MM.1S (cell line): ENCODE data around the gene GSAP.

Source experiments
- DNase-seq: peaks from one replicate; pipeline ENCODE4 v3.0.0-alpha.2; 2015
- H2AFZ ChIP-seq: fragments of 300-600 bp; sonication (generic); 2 replicates; pipeline ENCODE4 v1.6.0; 2016; ENCODE audit warnings: antibody characterized with exemption, low read length
- H3F3A ChIP-seq: fragments of 300-600 bp; sonication (generic); 2 replicates; pipeline ENCODE4 v1.6.1; 2016; ENCODE audit warnings: mild to moderate bottlenecking, antibody characterized with exemption, low read length, moderate library complexity, mixed read lengths; ENCODE audit not compliant: insufficient read depth
- H3K27ac ChIP-seq: fragments of 300-600 bp; sonication (generic); 2 replicates; pipeline ENCODE4 v1.5.1; 2016; ENCODE audit warnings: mild to moderate bottlenecking, low read length
- H3K27me3 ChIP-seq: fragments of 300-600 bp; sonication (generic); replicated peaks from 2 replicates; pipeline ENCODE4 v1.6.0; 2016; ENCODE audit warnings: low read length; ENCODE audit not compliant: insufficient read depth
- H3K36me3 ChIP-seq: fragments of 300-600 bp; sonication (generic); replicated peaks from 2 replicates; pipeline ENCODE4 v1.6.1; 2016; ENCODE audit warnings: mild to moderate bottlenecking, low read length, mixed read lengths; ENCODE audit not compliant: insufficient read depth
- H3K4me1 ChIP-seq: fragments of 300-600 bp; sonication (generic); 2 replicates; pipeline ENCODE4 v1.6.1; 2016; ENCODE audit warnings: low read length, mixed read lengths
- H3K4me2 ChIP-seq: fragments of 300-600 bp; sonication (generic); 2 replicates; pipeline ENCODE4 v1.6.0; 2016; ENCODE audit warnings: low read depth, low read length
- H3K4me3 ChIP-seq: fragments of 300-600 bp; sonication (generic); 2 replicates; pipeline ENCODE4 v1.5.1; 2016; ENCODE audit warnings: low read length, mixed read lengths
- H3K79me2 ChIP-seq: fragments of 300-600 bp; sonication (generic); 2 replicates; pipeline ENCODE4 v1.6.1; 2016; ENCODE audit warnings: mixed run types, low read length, mixed read lengths
- H3K9ac ChIP-seq: fragments of 300-600 bp; sonication (generic); 2 replicates; pipeline ENCODE4 v1.6.1; 2016; ENCODE audit warnings: low read length, mixed read lengths
- H3K9me2 ChIP-seq: fragments of 300-600 bp; sonication (generic); replicated peaks from 2 replicates; pipeline ENCODE4 v1.6.1; 2016; ENCODE audit warnings: mild to moderate bottlenecking, low read length, mixed read lengths; ENCODE audit not compliant: insufficient read depth
- H3K9me3 ChIP-seq: fragments of 300-600 bp; sonication (generic); replicated peaks from 2 replicates; pipeline ENCODE4 v1.6.1; 2016; ENCODE audit warnings: mild to moderate bottlenecking, low read length, mixed read lengths; ENCODE audit not compliant: insufficient read depth
- H4K20me1 ChIP-seq: fragments of 300-600 bp; sonication (generic); 2 replicates; pipeline ENCODE4 v1.6.1; 2016; ENCODE audit warnings: mild to moderate bottlenecking, low read length, moderate library complexity, mixed read lengths; ENCODE audit not compliant: insufficient read depth
- EZH2 ChIP-seq: fragments of 300-600 bp; sonication (generic); optimal IDR thresholded peaks from 2 replicates; pipeline ENCODE3; 2017; ENCODE audit warnings: low read depth, mild to moderate bottlenecking, antibody characterized with exemption, low read length, mixed read lengths
- EZH2phosphoT487 ChIP-seq: fragments of 300-600 bp; sonication (generic); IDR thresholded peaks from 2 replicates; pipeline ENCODE4 v1.6.1; 2018; ENCODE audit warnings: antibody characterized with exemption, low read length
- TF ChIP-seq, protein P1 (sequence below): fragments of 300-600 bp; sonication (generic); IDR thresholded peaks from 2 replicates; pipeline ENCODE4 v1.5.1; 2016; ENCODE audit warnings: antibody characterized with exemption, low read length, mixed read lengths

Gene GSAP

DNA sequence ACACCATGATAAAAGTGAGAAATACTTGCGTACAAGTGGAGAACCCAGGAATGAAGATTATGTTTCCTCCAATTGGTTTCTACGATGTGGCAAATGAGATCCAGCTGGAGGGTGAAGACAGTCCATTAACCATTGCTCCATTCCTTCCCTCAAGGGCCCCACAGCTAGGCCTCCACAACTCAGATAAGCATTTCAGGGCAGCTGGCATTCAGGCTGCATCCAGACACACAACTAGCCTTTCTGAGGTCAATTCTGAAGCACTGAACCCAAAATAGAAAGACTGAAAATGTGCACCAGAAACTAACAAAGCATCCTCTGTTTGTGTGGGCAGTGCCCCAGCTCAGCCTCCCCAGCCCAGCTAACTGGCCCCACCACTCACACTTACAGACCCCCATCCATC is 94.8 kb downstream of the GSAP start:
- Histone ChIP-seq H3K4me3 (no peak overlapping the region), H3K79me2 (no peaks in the 10 kb centered on the region), H3K9me2 (0 out of 2 replicates have a peak, but pooled peaks cover 2% of the 10 kb centered on the region), H3K27me3 (no peaks in the 10 kb centered on the region), H2AFZ (0 out of 2 replicates have a peak overlapping the region, but pooled peaks have one; percentile 51), H3F3A (no peaks in the 10 kb centered on the region), H3K9me3 (no peaks in the 10 kb centered on the region), H3K36me3 (no peaks in the 10 kb centered on the region), H4K20me1 (no peaks in the 10 kb centered on the region), H3K27ac (peak overlapping the region; percentile 1; the same call in 1 of the 2 replicates), H3K4me1 (peaks cover 21% of the 10 kb centered on the region), H3K9ac (no peak overlapping the region), H3K4me2 (peak overlapping the region; percentile 20; the same call in 1 of the 2 replicates)
- TF ChIP-seq, protein P1, sequence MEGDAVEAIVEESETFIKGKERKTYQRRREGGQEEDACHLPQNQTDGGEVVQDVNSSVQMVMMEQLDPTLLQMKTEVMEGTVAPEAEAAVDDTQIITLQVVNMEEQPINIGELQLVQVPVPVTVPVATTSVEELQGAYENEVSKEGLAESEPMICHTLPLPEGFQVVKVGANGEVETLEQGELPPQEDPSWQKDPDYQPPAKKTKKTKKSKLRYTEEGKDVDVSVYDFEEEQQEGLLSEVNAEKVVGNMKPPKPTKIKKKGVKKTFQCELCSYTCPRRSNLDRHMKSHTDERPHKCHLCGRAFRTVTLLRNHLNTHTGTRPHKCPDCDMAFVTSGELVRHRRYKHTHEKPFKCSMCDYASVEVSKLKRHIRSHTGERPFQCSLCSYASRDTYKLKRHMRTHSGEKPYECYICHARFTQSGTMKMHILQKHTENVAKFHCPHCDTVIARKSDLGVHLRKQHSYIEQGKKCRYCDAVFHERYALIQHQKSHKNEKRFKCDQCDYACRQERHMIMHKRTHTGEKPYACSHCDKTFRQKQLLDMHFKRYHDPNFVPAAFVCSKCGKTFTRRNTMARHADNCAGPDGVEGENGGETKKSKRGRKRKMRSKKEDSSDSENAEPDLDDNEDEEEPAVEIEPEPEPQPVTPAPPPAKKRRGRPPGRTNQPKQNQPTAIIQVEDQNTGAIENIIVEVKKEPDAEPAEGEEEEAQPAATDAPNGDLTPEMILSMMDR, result no peak
- TF ChIP-seq EZH2phosphoT487 (no peak), EZH2 (no peak)
- peak; percentile 18 for DNase-seq

DNA sequence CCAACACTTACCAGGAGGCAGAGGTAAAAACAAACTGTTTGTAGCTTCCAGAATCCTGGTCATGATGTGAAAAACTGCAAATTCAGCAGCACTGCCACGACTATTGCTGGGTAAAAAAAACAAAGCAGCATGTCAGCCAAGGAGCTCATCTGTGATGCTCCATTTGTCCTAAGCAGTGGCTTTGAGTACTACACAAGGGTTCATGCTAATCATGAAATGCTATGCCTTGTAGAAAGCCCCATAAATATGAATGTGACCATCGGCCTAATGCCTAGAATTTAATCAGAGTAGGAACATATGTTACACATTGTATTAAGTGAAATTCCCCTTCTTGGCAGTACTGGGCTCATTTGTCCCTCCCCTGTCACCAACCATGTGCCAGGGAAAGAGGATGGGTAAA is 95.4 kb downstream of the GSAP start:
- Histone ChIP-seq H3F3A (no peaks in the 10 kb centered on the region), H3K79me2 (no peaks in the 10 kb centered on the region), H3K27ac (no peak overlapping the region)

DNA sequence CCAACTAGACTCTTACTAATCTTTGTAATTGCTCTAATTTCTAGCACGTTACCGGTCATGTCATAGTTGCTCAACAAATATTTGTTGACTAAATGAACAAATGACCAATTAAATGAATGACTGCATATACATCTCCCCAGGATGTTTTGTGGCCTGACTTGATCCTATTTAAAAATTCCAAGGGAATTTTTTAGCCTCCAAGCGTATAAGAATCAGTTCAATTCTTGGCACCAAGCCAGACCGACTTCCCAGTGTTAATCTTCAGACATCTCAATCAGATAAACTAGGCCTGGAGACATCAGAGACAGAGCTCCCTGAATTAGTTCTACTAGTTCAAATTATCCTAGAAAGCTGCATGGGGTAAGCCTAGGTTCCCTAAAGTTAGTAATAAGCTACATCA is 96.0 kb downstream of the GSAP start:
- Histone ChIP-seq H3K36me3 (no peaks in the 10 kb centered on the region), H3F3A (no peaks in the 10 kb centered on the region), H3K4me2 (no peak overlapping the region), H3K9ac (no peak overlapping the region), H3K27ac (no peak overlapping the region), H3K4me1 (peaks cover 21% of the 10 kb centered on the region), H3K27me3 (no peaks in the 10 kb centered on the region), H3K79me2 (no peaks in the 10 kb centered on the region), H3K9me2 (0 out of 2 replicates have a peak, but pooled peaks cover 2% of the 10 kb centered on the region), H3K9me3 (no peaks in the 10 kb centered on the region), H3K4me3 (no peak overlapping the region), H4K20me1 (no peaks in the 10 kb centered on the region), H2AFZ (no peak overlapping the region)
- TF ChIP-seq EZH2phosphoT487 (no peak), EZH2 (no peak)
- TF ChIP-seq, protein P1, result no peak
- no peak for DNase-seq

More for the DNA sequence above, 95.4 kb downstream of the GSAP start:
- no peak overlapping the region for H2AFZ ChIP-seq
- no peak for TF ChIP-seq EZH2
- no peak for TF ChIP-seq EZH2phosphoT487
- TF ChIP-seq, protein P1, result no peak
- H3K4me1 ChIP-seq, result peaks cover 21% of the 10 kb centered on the region
- H3K36me3 ChIP-seq, result no peaks in the 10 kb centered on the region
- no peak overlapping the region for H3K4me3 ChIP-seq
- H4K20me1 ChIP-seq, result no peaks in the 10 kb centered on the region
- DNase-seq, result no peak
- H3K9me3 ChIP-seq, result no peaks in the 10 kb centered on the region
- H3K27me3 ChIP-seq, result no peaks in the 10 kb centered on the region
- H3K9ac ChIP-seq, result no peak overlapping the region
- 0 out of 2 replicates have a peak, but pooled peaks cover 2% of the 10 kb centered on the region for H3K9me2 ChIP-seq
- H3K4me2 ChIP-seq, result 0 out of 2 replicates have a peak overlapping the region, but pooled peaks have one; percentile 20
